K562 (cell line): ENCODE results near the gene ILF3. TPM values are rescaled to one million over a fixed set of nuclear protein-coding genes. Genes with fewer than 3 reads are reported as not detected.

Experiments
- ATAC-seq: fragments of 200-7000 bp; cut with Tn5 transposase; 3 replicates; pipeline ENCODE4 v1.9.1; 2020; ENCODE audit warnings: moderate library complexity
- BruUV-seq: library from RNA; stranded (reverse); fragments of 400-500 nt; replicated peaks from 2 replicates; lab custom pipeline; 2021; lab: Mats Ljungman, UMichigan
- CTCF ChIA-PET: fragments of 300-600 bp; formaldehyde crosslinking; extraction: SDS; loops from one replicate; lab custom pipeline; 2021; ENCODE audit warnings: low intra/inter-chr PET ratio; lab: Yijun Ruan, JAX
- POLR2A ChIA-PET: fragments of 300-600, 350-650 bp; sonication (Branson Sonifier 250); formaldehyde crosslinking; extraction: SDS; loops from one replicate; lab custom pipeline; 2021; ENCODE audit warnings: antibody characterized with exemption, inconsistent platforms; lab: Yijun Ruan, JAX
- DNase-seq, 4 experiments: peaks; one replicate each; pipeline versions ENCODE4 v3.0.0 to v3.0.0-alpha.2; 2011 to 2018; ENCODE audit warnings: low spot score in 3 of 4, mixed read lengths in 3 of 4; ENCODE audit errors: extremely low read depth in 1 of 4
- FAIRE-seq: peaks from 2 replicates; lab custom pipeline; 2011; peaks lifted over from hg19 to GRCh38; lab: Jason Lieb, UNC
- H2AFZ ChIP-seq: 2 replicates; pipeline ENCODE4 v1.6.0; 2011; ENCODE audit warnings: low read depth, low read length, control low read depth, inconsistent platforms
- H3K27ac ChIP-seq: fragments of 200-600 bp; 3 replicates; pipeline ENCODE4 v1.8.0; 2011; ENCODE audit warnings: low read depth, mild to moderate bottlenecking, control low read depth, inconsistent platforms, low read length, moderate library complexity, mixed read lengths; ENCODE audit errors: extremely low read depth
- H3K27me3 ChIP-seq, 2 experiments: fragments of 300-600 bp in 1 of 2; 2 replicates in 1 of 2; 3 replicates in 1 of 2; pipeline versions ENCODE4 v1.6.0 to v1.8.0; 2011; ENCODE audit warnings: inconsistent platforms in 2 of 2, low read length in 2 of 2, mild to moderate bottlenecking in 1 of 2, mixed read lengths in 1 of 2, moderate library complexity in 1 of 2; ENCODE audit not compliant: control insufficient read depth in 2 of 2, insufficient read depth in 2 of 2
- H3K36me3 ChIP-seq: fragments of 300-600 bp; 3 replicates; pipeline ENCODE4 v1.8.0; 2011; ENCODE audit warnings: mild to moderate bottlenecking, low read length, inconsistent platforms; ENCODE audit not compliant: control insufficient read depth, insufficient read depth
- H3K4me1 ChIP-seq, 2 experiments: fragments of 200-600 bp in 1 of 2; replicated peaks in 1 of 2; 2 replicates in 1 of 2; 3 replicates in 1 of 2; pipeline versions ENCODE4 v1.5.1 to v1.8.0; 2011; ENCODE audit warnings: inconsistent platforms in 2 of 2, low read length in 2 of 2, mild to moderate bottlenecking in 1 of 2, mixed read lengths in 1 of 2, moderate library complexity in 1 of 2; ENCODE audit not compliant: control insufficient read depth in 2 of 2, insufficient read depth in 2 of 2
- H3K4me2 ChIP-seq: 2 replicates; pipeline ENCODE4 v1.6.1; 2011; ENCODE audit warnings: low read length, control low read depth, inconsistent platforms, mixed read lengths; ENCODE audit not compliant: insufficient read depth
- H3K4me3 ChIP-seq: fragments of 200-600 bp; sonication (generic), shearing (Covaris generic); 2 replicates; pipeline ENCODE4 v1.5.1; 2016; ENCODE audit warnings: control low read depth, inconsistent platforms
- H3K79me2 ChIP-seq: fragments of 200-600 bp; 3 replicates; pipeline ENCODE4 v1.8.0; 2011; ENCODE audit warnings: low read length, inconsistent platforms; ENCODE audit not compliant: control insufficient read depth, insufficient read depth
- H3K9ac ChIP-seq, 2 experiments: 2 replicates each; pipeline versions ENCODE4 v1.6.0 to v1.6.1; 2011; ENCODE audit warnings: low read depth in 2 of 2, low read length in 2 of 2, control low read depth in 1 of 2, inconsistent platforms in 1 of 2, mild to moderate bottlenecking in 1 of 2, mixed read lengths in 1 of 2; ENCODE audit not compliant: insufficient read depth in 1 of 2
- H3K9me1 ChIP-seq: one replicate; pipeline ENCODE4 v1.6.0; 2011; ENCODE audit warnings: inconsistent platforms, mild to moderate bottlenecking, low read length, moderate library complexity; ENCODE audit not compliant: control insufficient read depth, insufficient read depth
- H3K9me3 ChIP-seq: replicated peaks from 2 replicates; pipeline ENCODE4 v1.5.1; 2011; ENCODE audit warnings: low read depth, low read length, inconsistent platforms; ENCODE audit not compliant: control insufficient read depth, insufficient read depth
- H4K20me1 ChIP-seq: replicated peaks from 2 replicates; pipeline ENCODE4 v1.6.1; 2011; ENCODE audit warnings: low read length, inconsistent platforms, mixed read lengths; ENCODE audit not compliant: control insufficient read depth, insufficient read depth
- DIDO1 ChIP-seq: fragments of 450-650 bp; IDR thresholded peaks from 2 replicates; pipeline ENCODE4 v1.6.1; 2016; ENCODE audit warnings: low read depth, missing biosample characterization, missing genetic modification characterization
- EGR1 ChIP-seq: fragments of 450-650 bp; conservative IDR thresholded peaks from 2 replicates; pipeline ENCODE4 v1.6.1; 2017; ENCODE audit warnings: mild to moderate bottlenecking
- ZBTB33 ChIP-seq: sonication (generic); formaldehyde crosslinking; IDR thresholded peaks from 2 replicates; pipeline ENCODE4 v1.8.1; 2023; ENCODE audit warnings: mild to moderate bottlenecking, missing genetic modification reagents
- WGBS: fragments of 100-300 bp; shearing (Covaris generic); methylation state at CpG from one replicate; pipeline ENCODE4 v1.1.6; 2016; ENCODE audit warnings: low coverage, mixed read lengths; ENCODE audit not compliant: insufficient coverage; ENCODE audit errors: missing lambda C conversion rate; 5-methylcytosine and 5-hydroxymethylcytosine counted together
- in situ Hi-C: fragments of 300-500 bp; cut with MboI; formaldehyde crosslinking; loops from 4 replicates; pipeline ENCODE4 v1.15.0; 2018; ENCODE audit warnings: inconsistent platforms, mixed read lengths
- intact Hi-C: fragments of 100-400 bp; cut with micrococcal nuclease; formaldehyde crosslinking; loops from 2 replicates; pipeline ENCODE4 v1.14.2; 2022
- polyA plus RNA-seq, 8 experiments: library from polyadenylated mRNA; depleted of rRNA in 4 of 8; stranded (reverse) in 5 of 8; unstranded in 3 of 8; fragments of >200 nt; fragmentation: Nextera tagmentation in 2 of 8; fragmentation: Illumina TruSeq in 1 of 8; extraction: Ambion mirVana in 2 of 8; extraction: Trizol in 1 of 8; gene quantifications; 2 replicates each; pipeline versions ENCODE4 v1.2.1 to v1.2.3, GENCODE V29; 2011 to 2014; ENCODE audit warnings: inconsistent platforms in 1 of 8, missing spikeins in 1 of 8
- total RNA-seq, 7 experiments: library from RNA; depleted of rRNA in 6 of 7; stranded (reverse); fragments of >200 nt in 6 of 7; fragmentation: Illumina TruSeq in 2 of 7; extraction: Trizol in 2 of 7; gene quantifications; 2 replicates each; pipeline versions ENCODE4 v1.2.1 to v1.2.3, GENCODE V29; 2011 to 2021; ENCODE audit warnings: low replicate concordance in 1 of 7
- TF ChIP-seq, protein P1 (sequence below): IDR thresholded peaks from 3 replicates; pipeline ENCODE4 v1.6.1; 2011; ENCODE audit warnings: borderline replicate concordance, mild to moderate bottlenecking; ENCODE audit not compliant: insufficient read length, insufficient read depth

The ILF3 gene
- total and polyA plus RNA-seq, 9 of the 15 experiments (the other 6 are each of a cell fraction or from before 2014, with no cell fraction given) = 26.0 to 453 (median 175) TPM

GRCh38 chr19:10736189-10736588, 82.0 kb downstream of the ILF3 start:
- TF ChIP-seq, protein P1, sequence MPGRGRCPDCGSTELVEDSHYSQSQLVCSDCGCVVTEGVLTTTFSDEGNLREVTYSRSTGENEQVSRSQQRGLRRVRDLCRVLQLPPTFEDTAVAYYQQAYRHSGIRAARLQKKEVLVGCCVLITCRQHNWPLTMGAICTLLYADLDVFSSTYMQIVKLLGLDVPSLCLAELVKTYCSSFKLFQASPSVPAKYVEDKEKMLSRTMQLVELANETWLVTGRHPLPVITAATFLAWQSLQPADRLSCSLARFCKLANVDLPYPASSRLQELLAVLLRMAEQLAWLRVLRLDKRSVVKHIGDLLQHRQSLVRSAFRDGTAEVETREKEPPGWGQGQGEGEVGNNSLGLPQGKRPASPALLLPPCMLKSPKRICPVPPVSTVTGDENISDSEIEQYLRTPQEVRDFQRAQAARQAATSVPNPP = no peak
- TF ChIP-seq EGR1 (peak; percentile 63), ZBTB33 (CRISPR knock-in tag) (peak; percentile 69; the same call in 1 of the 2 replicates), DIDO1 (tag) (no peak)
- Histone ChIP-seq H3K4me2 (no peak overlapping the region), H3K27ac (peak overlapping the region; percentile 60; the same call in 1 of the 3 replicates), H4K20me1 (peaks cover 19% of the 10 kb centered on the region; the same call in 1 of the 2 replicates), H3K9ac (no peak overlapping the region), H3K9me1 (no peaks in the 10 kb centered on the region), H3K79me2 (peaks cover 94% of the 10 kb centered on the region), H3K27me3 (no peaks in the 10 kb centered on the region), H3K4me3 (no peak overlapping the region), H3K4me1 (peaks cover 47 to 50% of the 10 kb centered on the region in 2 experiments), H3K9me3 (no peaks in the 10 kb centered on the region), H3K36me3 (peaks cover 4% of the 10 kb centered on the region; the same call in 1 of the 3 replicates), H2AFZ (no peak overlapping the region)
- intact Hi-C loops (loop anchor here (2.0 kb wide), 1 partner anchor 17 kb away; the partner anchor contains the start of gene DNM2), in situ Hi-C loops (no loop called here)
- CTCF ChIA-PET = no interaction called here
- ATAC-seq (no peak), FAIRE-seq (no peak), DNase-seq (no peak)
- WGBS = 59% methylated on average over 4 of the region's 6 CpGs
- POLR2A ChIA-PET = interaction anchor here (0.5 to 1.4 kb wide), 10 partner anchors 9 to 100 kb away, joined by 3 to 7 read pairs (median 4); partner anchors contain the start of genes DNM2 and TMED1
- no TSS peak for BruUV-seq
